Measurements from ENCODE around the gene SLC24A3. TPM values are rescaled to one million over a fixed set of nuclear protein-coding genes. Genes with fewer than 3 reads are reported as not detected.
"Not testable (repeated sequence)": the region's sequence is repeated elsewhere in the genome, so short reads cannot be mapped to it uniquely, and the experiment has no call there.

Gene SLC24A3
- total RNA-seq, 1 donor from 2014 or later = 16.9 TPM

DNA sequence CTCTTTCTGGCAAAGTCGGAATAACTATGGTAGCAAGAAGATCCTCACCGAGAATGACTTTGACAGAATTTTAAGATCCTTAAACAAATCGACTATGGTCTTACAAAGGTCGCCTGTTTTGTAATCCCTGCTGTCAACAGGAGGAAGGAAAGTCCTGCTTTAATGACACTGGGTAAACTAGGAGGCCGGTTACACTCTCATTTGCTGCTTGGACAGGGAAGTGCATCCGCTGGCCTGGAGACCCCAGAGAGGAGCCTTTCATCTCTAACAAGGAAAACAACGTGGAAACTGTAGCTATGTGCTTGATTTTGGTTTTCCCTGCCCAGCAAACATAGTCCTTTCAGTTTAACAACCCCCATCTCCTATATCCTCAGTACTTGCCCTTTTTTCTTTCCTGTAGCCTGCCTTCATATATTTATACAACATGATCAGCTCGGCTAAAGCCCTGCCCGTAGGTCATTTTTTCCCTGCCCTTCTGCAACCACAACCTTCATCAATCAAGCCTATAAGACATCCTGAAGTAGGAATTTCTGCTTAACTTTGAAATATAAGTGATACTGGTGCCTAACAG, 448.5 kb downstream of the SLC24A3 start:
- DNase-seq (ENCODE audit: low spot score) = no peak

GRCh38 chr20:19661717-19662636, 449.5 kb downstream of the SLC24A3 start:
- DNase-seq (ENCODE audit: low spot score) = no peak

GRCh38 chr20:19662637-19662995, 450.2 kb downstream of the SLC24A3 start:
- no peak for DNase-seq (ENCODE audit: low spot score)

DNA sequence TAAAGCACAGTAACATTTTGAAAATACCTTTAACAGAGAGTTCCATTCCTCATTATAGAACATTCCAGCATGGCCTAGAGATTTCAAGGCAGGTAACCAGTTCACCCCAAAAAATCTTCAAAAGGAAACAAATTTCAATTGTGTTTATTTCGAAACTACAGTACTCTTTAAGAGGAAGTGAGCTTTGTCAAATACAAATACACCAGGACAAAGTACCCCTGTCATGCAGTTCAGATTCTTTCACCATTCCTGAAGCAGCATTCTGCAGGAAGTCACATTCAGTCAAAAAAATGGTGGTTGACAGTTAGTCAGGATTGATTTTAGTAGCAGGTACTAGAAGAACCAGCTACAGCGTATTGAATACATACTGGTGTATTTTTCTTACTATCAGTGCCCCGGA, 456.0 kb downstream of the SLC24A3 start:
- no peak for DNase-seq (ENCODE audit: low spot score)

DNA sequence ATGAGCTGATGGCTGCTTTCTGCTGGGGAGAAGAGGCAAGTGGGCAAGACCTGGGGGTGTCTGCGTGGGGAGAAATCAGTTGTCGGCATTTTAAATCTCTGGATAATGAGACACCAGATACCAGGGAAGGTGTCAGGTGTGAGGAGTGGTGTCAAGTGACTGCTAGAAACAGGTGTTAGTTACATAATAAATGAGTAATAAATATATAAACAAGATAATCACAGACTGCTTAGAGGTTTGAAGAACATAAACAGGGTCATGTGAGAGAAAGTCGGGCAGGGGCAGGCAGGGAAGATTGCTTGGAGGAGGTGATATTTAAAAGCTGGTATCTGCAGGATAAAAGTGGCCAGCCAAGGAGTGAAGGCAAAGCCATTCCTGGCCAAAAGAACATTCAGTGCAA, 458.4 kb downstream of the SLC24A3 start:
- DNase-seq (ENCODE audit: low spot score) = no peak

DNA sequence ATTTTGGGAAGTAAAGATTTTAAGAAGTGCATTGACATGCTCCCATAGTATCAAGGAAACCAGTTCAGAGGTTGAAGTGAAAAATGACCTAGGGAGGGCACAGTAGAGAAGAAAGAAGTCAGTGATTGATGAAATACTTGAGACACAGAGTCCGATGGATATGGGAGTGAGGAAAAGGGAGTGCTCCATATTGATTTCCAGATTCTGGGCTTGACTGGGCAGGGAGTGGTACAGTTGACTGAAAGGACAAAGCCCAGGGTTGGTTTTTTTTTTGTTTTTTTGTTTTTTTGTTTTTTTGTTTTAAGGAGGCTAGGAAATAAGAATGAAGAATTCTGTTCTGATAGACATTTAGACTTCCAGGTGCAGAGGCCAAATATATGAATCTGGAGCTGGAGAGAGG, 458.9 kb downstream of the SLC24A3 start:
- no peak for DNase-seq (ENCODE audit: low spot score)

GRCh38 chr20:19672498-19672897, 460.1 kb downstream of the SLC24A3 start:
- no peak for DNase-seq (ENCODE audit: low spot score)

DNA sequence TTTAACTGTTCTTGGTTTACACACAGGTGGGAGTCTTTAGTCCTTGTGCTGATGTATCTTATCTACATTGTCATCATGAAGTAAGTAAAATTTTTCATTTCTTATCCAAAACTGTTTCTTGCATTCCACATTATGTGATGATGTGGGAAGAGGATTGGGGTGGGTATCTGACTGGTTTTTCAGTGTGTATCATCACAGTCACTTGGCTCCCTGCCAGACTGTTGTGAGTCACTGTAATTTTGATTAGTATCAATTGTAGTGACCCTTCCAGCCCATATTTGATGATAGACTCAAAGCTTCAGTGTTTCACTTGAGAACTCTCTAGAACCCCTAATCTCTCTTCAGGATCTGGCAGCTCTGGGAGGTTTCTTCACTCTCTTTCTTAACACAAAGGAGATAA, 461.1 kb downstream of the SLC24A3 start:
- DNase-seq (ENCODE audit: low spot score) = no peak

DNA sequence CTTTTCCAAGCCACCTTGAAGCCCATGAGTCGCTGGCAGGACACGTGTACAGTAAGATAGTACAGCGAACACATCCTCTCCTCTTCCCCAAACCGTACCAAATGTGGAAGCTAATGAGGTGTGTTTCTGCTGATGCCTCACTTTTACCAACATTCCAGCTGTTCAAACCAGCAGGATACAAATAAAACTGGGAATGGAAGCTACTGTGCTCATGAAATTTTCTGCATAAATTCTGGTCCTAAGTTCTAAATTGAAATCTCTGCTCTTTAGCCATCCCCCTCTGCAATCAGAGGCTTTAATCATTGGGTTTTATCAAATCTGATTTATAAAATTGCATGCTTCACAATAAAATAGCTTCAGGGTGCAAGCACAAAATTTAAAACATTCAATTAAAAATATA, 463.8 kb downstream of the SLC24A3 start:
- DNase-seq (ENCODE audit: low spot score) = no peak

- DNase-seq (ENCODE audit: low spot score) = no peak
Observed at GRCh38 chr20:19677336-19677735, 464.9 kb downstream of the SLC24A3 start.

- not testable (repeated sequence) for DNase-seq (ENCODE audit: low spot score)
Observed at GRCh38 chr20:19678591-19678990, 466.1 kb downstream of the SLC24A3 start.

DNA sequence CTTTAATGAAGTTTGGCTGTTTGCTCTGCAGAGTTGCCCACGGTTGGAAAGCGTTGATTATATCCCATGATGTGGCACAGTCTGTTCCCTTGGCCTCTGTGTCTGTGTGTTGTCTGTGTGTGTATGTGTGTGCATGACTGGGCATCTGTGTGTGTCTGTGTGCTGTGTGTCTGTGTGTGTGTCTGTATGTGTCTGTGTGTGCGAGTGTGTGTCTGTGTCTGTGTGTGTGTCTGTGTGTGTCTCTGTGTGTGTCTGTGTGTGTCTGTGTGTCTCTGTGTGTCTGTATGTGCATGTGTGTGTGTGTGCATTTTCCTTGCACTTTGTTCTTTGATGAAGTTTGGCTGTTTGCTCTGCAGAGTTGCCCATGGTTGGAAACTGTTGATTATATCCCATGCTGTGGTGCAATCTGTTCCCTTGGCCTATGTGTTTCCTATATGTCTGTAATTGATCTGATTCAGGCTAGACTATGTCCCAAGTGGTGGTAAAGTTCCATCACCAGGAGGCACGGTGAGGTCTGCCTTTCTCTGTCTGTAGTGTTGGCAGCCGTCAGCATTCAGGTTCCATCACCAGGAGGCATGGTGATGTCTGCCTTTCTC, 467.6 kb downstream of the SLC24A3 start:
- DNase-seq (ENCODE audit: low spot score) = no peak

DNA sequence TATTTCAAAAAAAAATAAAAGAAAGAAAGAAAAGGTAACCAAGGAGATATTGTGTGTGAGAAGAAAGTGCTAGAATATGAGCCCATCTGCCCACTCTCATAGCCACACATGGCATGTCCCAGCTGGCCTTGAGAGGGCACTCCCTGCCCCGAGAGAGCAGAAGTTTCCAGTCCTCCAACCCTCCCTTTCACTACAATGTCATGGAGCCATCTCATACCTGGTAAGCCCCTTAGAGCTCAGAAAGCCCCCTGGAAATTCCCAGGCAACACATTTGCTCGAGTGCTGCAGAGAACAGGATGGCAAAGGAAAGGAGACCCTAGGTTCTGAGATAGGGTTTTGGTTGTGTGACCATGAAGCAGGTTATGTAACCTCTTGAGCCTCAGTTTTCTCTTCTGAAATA, 469.8 kb downstream of the SLC24A3 start:
- no peak for DNase-seq (ENCODE audit: low spot score)

DNA sequence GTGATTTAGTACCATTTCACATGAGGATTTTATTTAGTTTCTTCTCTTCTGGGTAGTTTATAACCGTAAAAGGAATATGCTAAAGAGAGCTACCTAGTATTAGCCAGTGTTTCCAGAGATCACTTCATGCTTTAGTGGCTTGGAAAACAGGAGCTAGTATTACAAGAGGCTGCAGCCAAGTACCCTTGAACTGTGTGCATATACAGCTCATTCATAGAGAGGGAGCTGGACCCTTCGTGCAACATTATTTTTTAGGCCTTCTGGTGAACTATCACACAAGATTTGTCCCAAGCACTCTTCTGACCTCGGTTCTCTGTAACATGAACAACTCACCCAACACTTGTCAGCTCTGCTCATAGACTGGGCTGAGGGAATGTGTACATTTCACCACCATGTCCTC, 470.7 kb downstream of the SLC24A3 start:
- no peak for DNase-seq (ENCODE audit: low spot score)

GRCh38 chr20:19683822-19684221, 471.4 kb downstream of the SLC24A3 start:
- no peak for DNase-seq (ENCODE audit: low spot score)

- DNase-seq (ENCODE audit: low spot score) = no peak
Observed at GRCh38 chr20:19688031-19688806, 475.8 kb downstream of the SLC24A3 start.

DNA sequence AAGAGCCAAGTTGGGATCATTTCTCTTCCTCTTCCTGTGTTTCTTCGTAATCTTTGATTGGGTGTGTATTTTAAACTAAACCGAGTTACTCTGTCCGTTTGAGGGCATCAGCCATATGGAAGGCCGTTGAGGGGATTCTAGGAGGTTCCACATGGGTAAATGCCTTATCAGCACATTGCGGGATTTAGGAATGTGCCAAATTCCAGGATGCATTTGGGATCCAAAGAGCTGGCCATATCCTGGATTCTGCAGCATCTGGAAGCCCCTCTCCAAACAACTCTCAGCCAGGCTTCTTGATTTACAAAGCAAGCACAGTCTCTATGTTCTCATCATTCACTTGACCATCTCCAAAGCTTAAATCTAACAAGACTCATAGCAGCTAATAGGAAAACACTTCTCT, 478.0 kb downstream of the SLC24A3 start:
- no peak for DNase-seq (ENCODE audit: low spot score)

DNA sequence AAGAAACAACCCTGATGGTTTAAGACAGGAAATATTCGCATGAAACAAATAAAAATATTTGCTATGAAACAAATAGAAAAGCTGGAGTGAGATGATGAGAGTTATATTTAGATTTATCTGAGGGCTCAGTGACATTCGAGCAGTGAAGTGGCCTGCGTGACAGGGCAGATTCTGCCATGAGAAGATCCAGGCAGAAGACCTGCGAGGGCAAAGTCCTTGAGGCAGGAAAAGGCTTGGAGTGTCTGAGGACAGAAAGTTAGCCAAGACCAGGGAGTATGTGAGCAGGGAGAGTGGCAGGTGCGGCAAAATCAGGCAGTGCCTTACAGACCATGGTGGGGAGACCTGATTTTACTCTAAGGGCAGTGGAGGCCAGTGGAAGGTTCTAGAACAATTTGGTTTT, 478.7 kb downstream of the SLC24A3 start:
- no peak for DNase-seq (ENCODE audit: low spot score)

DNA sequence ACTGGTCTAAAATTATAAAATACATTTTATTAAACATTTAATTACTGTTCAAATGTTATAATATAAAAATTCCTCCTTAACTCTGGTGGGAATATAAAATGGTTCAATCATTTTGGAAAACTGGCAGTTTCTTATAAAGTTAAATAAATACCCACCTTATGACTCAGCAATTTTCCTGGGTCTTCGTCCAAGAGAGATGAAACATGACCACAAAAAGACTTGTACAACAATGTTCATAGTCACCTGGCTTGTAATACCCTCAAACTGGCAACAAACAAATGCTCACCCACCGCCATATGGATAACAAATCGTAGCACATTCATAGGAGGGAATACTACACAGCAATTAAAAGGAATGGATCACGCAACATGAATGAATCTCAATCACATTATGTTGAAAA, 479.7 kb downstream of the SLC24A3 start:
- no peak for DNase-seq (ENCODE audit: low spot score)

- DNase-seq (ENCODE audit: low spot score) = no peak
Observed at GRCh38 chr20:19692685-19693119, 480.3 kb downstream of the SLC24A3 start.

- no peak for DNase-seq (ENCODE audit: low spot score)
Observed at GRCh38 chr20:19693508-19693907, 481.1 kb downstream of the SLC24A3 start.

DNA sequence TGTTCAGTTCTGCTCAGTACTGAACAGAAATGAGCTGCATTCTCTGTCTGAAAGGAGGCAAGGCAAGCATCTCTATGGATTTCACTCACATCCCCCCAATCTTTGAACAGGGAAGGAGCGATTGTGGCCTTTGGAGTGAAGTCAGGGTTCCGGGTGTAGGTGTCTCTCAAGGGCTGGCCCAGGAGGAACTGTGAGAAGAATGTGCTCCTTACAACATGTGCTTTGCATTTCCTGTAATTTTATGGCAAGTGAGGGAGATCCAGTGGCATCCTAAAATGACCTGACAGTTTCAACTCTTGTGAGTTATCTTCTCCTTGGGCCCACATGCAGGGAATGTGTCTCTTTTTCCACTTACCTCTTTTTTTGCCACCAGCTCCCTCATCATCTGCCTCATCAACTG, 482.6 kb downstream of the SLC24A3 start:
- no peak for DNase-seq (ENCODE audit: low spot score)

Data from mesenteric fat pad (tissue), 1 donor.